Ovary (tissue), 9 donors: ENCODE measurements around the gene SFMBT2. TPM values are rescaled to one million over a fixed set of nuclear protein-coding genes. Genes with fewer than 3 reads are reported as not detected.

Experiments used
- DNase-seq, 5 donors: peaks; one replicate each; pipeline ENCODE4 v3.0.0-alpha.2; 2019 to 2020
- H3K27ac ChIP-seq, 2 donors: fragments of 200-600 bp; one replicate each; pipeline versions ENCODE4 v1.5.1 to v1.8.0; 2019 to 2022
- H3K27me3 ChIP-seq: fragments of 200-600 bp; one replicate; pipeline ENCODE4 v1.8.0; 2022
- H3K36me3 ChIP-seq: fragments of 200-600 bp; sonication (generic); one replicate; pipeline ENCODE4 v1.5.1; 2019
- H3K4me1 ChIP-seq: one replicate; pipeline ENCODE4 v1.8.1; 2013; ENCODE audit warnings: mild to moderate bottlenecking, moderate library complexity; ENCODE audit not compliant: insufficient read depth
- H3K4me3 ChIP-seq: fragments of 200-600 bp; sonication (generic); one replicate; pipeline ENCODE4 v1.5.1; 2017
- H3K9me3 ChIP-seq, 2 donors: fragments of 200-600 bp in 1 of 2; sonication (generic) in 1 of 2; one replicate each; pipeline versions ENCODE4 v1.5.1 to v1.8.1; 2013 to 2019; ENCODE audit warnings: mild to moderate bottlenecking in 1 of 2, moderate library complexity in 1 of 2
- EP300 ChIP-seq: sonication (generic); formaldehyde crosslinking; IDR thresholded peaks from one replicate; pipeline ENCODE4 v1.6.1; 2017; ENCODE audit warnings: antibody characterized with exemption
- POLR2A ChIP-seq: fragments of 450-650 bp; IDR thresholded peaks from one replicate; pipeline ENCODE4 v1.6.1; 2017; ENCODE audit warnings: antibody characterized with exemption, mild to moderate bottlenecking, moderate library complexity
- WGBS, 3 donors: extraction: QIAGEN DNeasy Blood & Tissue Kit in 1 of 3; methylation state at CpG; one replicate each; pipeline versions ENCODE4 v1.1.5 to v1.1.7; 2013 to 2017; 5-methylcytosine and 5-hydroxymethylcytosine counted together
- intact Hi-C, 4 donors: fragments of 100-400 bp; cut with DNase I; formaldehyde crosslinking; loops; one replicate each; pipeline versions ENCODE4 v1.11.0 to v1.15.1; 2022 to 2023
- polyA plus RNA-seq, 2 donors: library from polyadenylated mRNA; stranded (reverse); fragments of 200-250 nt in 1 of 2; fragments of 350-450 nt in 1 of 2; fragmentation: Illumina TruSeq in 1 of 2; extraction: RNeasy Lipid Tissue Mini Kit (QIAGEN cat#74804) in 1 of 2; gene quantifications; one replicate each; pipeline ENCODE4 v1.2.3, GENCODE V29; 2013 to 2014
- total RNA-seq, 7 donors: library from RNA; depleted of rRNA in 2 of 7; stranded (reverse); fragments of >200 nt in 2 of 7; fragmentation: NEBNext Ultra II Directional in 3 of 7; extraction: Animal tissue kit (Norgen Biotek cat#: 25700) in 3 of 7; gene quantifications; one replicate each; pipeline versions ENCODE4 v1.1.0 to v1.2.4, GENCODE V29; 2016 to 2023
- TF ChIP-seq, protein P1 (sequence below), 3 donors: fragments of 450-650 bp in 2 of 3; fragments of 200-600 bp in 1 of 3; IDR thresholded peaks; one replicate each; pipeline versions ENCODE4 v1.5.1 to v1.8.0; 2016 to 2022; ENCODE audit warnings: antibody characterized with exemption in 3 of 3, mild to moderate bottlenecking in 1 of 3
- donor health status: DM: no; HTN: no; CAD: no; lungs with moderate emphysema.
- donor health status: DM: no; HTN: no; CAD: no.
- donor health status: Bipolar disorder and iron deficiency.
- donor health status: DM: yes; HTN: yes; CAD: no.
- donor health status: DM: no; HTN: no; CAD: no.
- donor health status: DM: yes; HTN: yes; CAD: no.

SFMBT2 gene
- total and polyA plus RNA-seq, 9 donors = 5.0 to 28.1 (median 17.8) TPM

DNA sequence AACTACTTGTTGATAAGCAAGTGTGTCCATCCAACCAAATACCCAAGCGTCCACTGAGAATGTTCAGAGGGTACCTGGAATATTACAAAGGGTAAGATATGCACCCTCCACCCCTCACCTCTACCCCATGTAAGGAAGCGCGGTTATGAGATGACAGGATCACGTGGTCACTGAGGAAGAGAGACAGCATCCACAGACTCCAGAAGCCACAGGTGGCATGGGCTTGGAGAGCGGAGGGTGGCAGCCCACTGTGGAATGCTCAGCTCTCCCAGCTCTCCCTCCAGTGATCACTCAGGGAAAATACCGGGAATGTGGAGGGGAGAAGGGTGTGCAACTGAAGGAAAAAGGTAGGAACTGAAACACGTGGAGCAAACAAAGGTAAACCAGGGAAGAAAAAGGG, 25.7 kb downstream of the SFMBT2 start:
- Histone ChIP-seq H3K27ac (no peak overlapping the region), H3K9me3 (no peaks in the 10 kb centered on the region)

DNA sequence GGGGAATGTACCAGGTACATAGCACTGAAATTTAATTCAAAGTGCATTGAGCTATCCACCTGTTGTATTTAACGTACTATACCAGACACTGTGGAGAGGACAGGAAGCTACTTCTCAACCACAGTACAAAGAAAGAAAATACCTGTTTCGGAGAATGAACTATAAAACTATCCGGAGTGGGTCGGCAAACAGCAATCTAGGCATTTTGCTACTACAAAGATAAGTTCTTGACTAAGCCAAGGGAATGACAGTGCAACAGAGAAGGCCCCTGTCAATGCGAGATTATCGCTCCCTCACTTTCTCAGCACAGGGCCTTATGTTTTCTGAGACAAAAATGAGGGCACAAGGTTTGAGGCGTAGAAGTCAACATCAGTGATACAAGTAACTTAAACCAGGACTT, 27.4 kb downstream of the SFMBT2 start:
- peaks cover 6% of the 10 kb centered on the region for H3K4me1 ChIP-seq
- 75 to 86% (median 83%) methylated on average over 7 of the region's 7 CpGs for WGBS, 3 donors
- H3K36me3 ChIP-seq = no peaks in the 10 kb centered on the region
- no peaks in the 10 kb centered on the region for H3K27me3 ChIP-seq
- H3K4me3 ChIP-seq = no peak overlapping the region
- H3K9me3 ChIP-seq = no peaks in the 10 kb centered on the region
- no peak for DNase-seq
- TF ChIP-seq POLR2A (no peak), EP300 (no peak)
- TF ChIP-seq, protein P1, sequence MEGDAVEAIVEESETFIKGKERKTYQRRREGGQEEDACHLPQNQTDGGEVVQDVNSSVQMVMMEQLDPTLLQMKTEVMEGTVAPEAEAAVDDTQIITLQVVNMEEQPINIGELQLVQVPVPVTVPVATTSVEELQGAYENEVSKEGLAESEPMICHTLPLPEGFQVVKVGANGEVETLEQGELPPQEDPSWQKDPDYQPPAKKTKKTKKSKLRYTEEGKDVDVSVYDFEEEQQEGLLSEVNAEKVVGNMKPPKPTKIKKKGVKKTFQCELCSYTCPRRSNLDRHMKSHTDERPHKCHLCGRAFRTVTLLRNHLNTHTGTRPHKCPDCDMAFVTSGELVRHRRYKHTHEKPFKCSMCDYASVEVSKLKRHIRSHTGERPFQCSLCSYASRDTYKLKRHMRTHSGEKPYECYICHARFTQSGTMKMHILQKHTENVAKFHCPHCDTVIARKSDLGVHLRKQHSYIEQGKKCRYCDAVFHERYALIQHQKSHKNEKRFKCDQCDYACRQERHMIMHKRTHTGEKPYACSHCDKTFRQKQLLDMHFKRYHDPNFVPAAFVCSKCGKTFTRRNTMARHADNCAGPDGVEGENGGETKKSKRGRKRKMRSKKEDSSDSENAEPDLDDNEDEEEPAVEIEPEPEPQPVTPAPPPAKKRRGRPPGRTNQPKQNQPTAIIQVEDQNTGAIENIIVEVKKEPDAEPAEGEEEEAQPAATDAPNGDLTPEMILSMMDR (IDR thresholded peaks at IDR 0.05) = no peak
- no peak overlapping the region for H3K27ac ChIP-seq
- intact Hi-C loops = no loop called here

More for the DNA sequence above, 25.7 kb downstream of the SFMBT2 start:
- WGBS, 3 donors = 77 to 80% (median 79%) methylated on average over 7 of the region's 7 CpGs
- no peaks in the 10 kb centered on the region for H3K36me3 ChIP-seq
- no peak overlapping the region for H3K4me3 ChIP-seq
- TF ChIP-seq, protein P1 (IDR thresholded peaks at IDR 0.05) = no peak
- no peak for TF ChIP-seq POLR2A
- no peak for DNase-seq
- peaks cover 6% of the 10 kb centered on the region for H3K4me1 ChIP-seq
- intact Hi-C loops = no loop called here
- H3K27me3 ChIP-seq = no peaks in the 10 kb centered on the region

DNA sequence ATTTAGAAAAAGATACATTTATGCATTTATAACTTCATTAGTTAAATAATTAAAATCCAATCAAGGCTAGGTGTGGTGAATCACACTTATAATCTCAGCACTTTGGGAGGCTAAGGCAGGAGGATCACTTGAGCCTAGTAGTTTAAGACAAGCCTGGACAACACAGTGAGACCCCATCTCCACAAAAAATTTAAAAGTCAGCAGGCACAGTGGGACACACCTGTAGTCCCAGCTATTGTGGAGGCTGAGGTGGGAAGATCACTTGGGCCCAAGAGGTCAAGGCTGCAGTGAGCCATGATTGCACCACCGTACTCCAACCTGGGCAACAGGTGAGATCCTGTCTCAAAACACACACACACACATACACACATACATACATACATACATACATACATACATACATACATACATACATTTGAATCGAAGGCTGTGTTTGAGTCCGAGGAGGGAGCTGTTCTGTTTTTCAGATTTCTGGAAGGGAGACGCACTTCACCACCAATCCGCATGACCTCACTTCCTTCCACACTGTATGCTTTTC, 30.1 kb downstream of the SFMBT2 start:
- 92 to 95% (median 94%) methylated on average over 5 of the region's 5 CpGs for WGBS, 3 donors
- intact Hi-C loops = no loop called here

DNA sequence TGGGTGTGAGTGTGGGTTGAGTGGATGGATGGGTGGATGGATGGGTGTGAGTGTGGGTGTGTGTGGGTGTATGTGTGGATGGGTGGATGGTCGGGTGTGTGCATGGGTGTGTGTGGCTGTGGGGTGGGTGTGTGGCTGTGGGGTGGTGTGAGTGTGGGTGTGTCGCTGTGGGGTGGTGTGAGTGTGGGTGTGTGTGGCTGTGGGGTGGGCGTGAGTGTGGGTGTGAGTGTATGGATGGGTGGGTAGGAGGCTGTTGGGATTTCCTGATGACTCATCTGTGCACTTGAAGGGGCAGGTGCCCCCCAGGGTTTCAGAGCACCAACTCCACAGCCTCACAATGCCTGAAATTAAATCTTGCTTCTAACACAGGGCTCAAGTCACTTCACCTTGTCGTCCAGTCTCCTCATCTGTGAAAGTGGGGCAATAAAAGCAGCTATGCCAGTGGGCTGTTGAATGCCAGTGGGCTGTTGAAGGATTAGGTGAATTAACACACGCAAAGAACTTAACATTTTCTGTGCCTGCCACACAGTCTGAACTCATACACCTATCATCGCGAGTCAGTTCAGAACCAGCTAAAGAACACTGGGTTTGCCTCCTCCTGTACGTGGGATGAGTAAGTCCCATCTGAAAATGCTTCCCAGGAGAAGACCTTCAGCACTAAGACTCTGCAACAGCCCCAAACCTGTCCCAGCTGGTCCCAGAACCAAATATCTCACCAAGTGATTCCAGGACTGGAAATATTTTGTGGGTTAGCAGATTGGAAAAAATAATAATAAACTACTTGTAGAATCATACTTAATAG, 32.0 kb downstream of the SFMBT2 start:
- DNase-seq = no peak
- Histone ChIP-seq H3K4me3 (no peak overlapping the region), H3K27me3 (no peaks in the 10 kb centered on the region), H3K27ac (no peak overlapping the region), H3K36me3 (no peaks in the 10 kb centered on the region), H3K4me1 (no peaks in the 10 kb centered on the region), H3K9me3 (no peaks in the 10 kb centered on the region)
- intact Hi-C loops = no loop called here
- TF ChIP-seq POLR2A (no peak), EP300 (no peak)
- TF ChIP-seq, protein P1 (IDR thresholded peaks at IDR 0.05) = no peak
- 89 to 91% (median 90%) methylated on average over 8 of the region's 8 CpGs for WGBS, 3 donors

More for the DNA sequence above, 30.1 kb downstream of the SFMBT2 start:
- Histone ChIP-seq H3K36me3 (no peaks in the 10 kb centered on the region), H3K4me3 (no peak overlapping the region), H3K9me3 (no peaks in the 10 kb centered on the region), H3K4me1 (peaks cover 1% of the 10 kb centered on the region), H3K27me3 (no peaks in the 10 kb centered on the region), H3K27ac (no peak overlapping the region)
- DNase-seq = no peak
- TF ChIP-seq POLR2A (no peak), EP300 (no peak)
- TF ChIP-seq, protein P1 (IDR thresholded peaks at IDR 0.05) = no peak
